Fibroblast of pulmonary artery (primary cell): ENCODE results near the gene CNTRL.

Experiments
- DNase-seq: peaks from one replicate; pipeline ENCODE4 v3.0.0-alpha.2; 2010; ENCODE audit warnings: low read depth
- H3K4me3 ChIP-seq: replicated peaks from 2 replicates; pipeline ENCODE4 v1.5.1; 2011; ENCODE audit warnings: low read depth, mild to moderate bottlenecking, control low read depth, low read length, moderate library complexity
- CTCF ChIP-seq: IDR thresholded peaks from 2 replicates; pipeline ENCODE4 v1.5.1; 2011; ENCODE audit warnings: mild to moderate bottlenecking, control low read depth, low read length, inconsistent platforms; ENCODE audit errors: missing control alignments

CNTRL gene

DNA sequence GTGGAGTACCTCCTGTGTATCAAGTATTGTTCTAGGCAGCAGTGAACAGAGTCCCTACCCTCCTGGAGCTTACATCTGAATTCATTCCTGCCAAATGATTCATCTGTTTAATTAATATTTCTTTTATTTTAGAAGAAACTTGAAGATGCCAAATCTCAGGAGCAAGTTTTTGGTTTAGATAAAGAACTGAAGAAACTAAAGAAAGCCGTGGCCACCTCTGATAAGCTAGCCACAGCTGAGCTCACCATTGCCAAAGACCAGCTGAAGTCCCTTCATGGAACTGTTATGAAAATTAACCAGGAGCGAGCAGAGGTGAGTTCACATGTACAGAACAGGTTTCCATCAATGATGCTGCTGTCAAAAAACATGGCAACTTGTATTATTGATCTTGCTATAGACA, 69.0 kb downstream of the CNTRL start:
- TF ChIP-seq CTCF, result no peak

GRCh38 chr9:121144482-121144881, 69.7 kb downstream of the CNTRL start:
- DNase-seq, result no peak
- H3K4me3 ChIP-seq, result no peak overlapping the region
- TF ChIP-seq CTCF, result no peak

More for the DNA sequence above, 69.0 kb downstream of the CNTRL start:
- H3K4me3 ChIP-seq, result no peak overlapping the region
- DNase-seq, result no peak

DNA sequence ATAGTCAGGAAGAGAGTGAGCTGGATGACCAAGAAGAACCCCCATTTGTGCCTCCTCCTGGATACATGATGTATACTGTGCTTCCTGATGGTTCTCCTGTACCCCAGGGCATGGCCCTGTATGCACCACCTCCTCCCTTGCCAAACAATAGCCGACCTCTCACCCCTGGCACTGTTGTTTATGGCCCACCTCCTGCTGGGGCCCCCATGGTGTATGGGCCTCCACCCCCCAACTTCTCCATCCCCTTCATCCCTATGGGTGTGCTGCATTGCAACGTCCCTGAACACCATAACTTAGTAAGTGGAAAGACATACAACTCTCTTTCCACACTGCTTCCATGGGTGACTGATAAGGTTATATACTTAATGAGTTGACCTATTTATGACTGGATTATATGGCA, 75.4 kb downstream of the CNTRL start:
- no peak for DNase-seq
- TF ChIP-seq CTCF, result no peak
- no peak overlapping the region for H3K4me3 ChIP-seq

DNA sequence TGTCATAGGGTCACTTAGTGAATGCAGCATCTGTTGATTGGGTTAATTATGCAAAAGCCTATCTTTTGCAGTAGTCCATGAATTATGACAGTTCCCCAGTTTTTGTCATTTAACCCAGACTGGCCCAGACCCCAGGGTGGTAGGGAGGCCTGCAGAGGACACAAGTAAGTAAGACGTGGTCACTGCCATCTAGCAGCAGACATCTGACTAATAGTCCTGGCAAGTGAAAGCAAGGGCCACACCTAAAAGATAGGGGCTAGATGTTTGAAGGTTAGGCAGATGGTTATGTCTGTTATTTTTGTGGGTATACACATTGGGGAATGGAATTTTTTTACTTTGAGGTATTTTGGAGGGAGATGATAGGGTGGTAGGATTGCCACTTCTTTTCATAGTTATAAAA, 78.9 kb downstream of the CNTRL start:
- no peak for TF ChIP-seq CTCF
- DNase-seq, result no peak
- no peak overlapping the region for H3K4me3 ChIP-seq

DNA sequence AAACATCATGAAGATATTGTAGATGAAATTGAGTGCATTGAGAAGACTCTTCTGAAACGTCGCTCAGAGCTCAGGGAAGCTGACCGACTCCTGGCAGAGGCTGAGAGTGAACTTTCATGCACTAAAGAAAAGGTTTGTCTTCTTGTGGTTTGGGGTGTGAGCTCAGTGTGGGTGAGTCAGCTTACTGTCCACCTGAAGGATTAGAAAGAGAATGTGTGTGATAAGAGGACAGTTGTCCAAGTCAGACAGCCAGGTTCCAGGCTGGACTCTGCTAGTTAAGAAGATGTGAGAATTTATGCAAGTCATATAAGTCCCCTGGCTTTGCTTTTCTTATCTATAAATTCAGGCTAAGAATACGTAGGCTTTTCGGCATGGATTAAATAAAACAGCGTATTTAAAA, 80.0 kb downstream of the CNTRL start:
- no peak overlapping the region for H3K4me3 ChIP-seq
- no peak for DNase-seq
- TF ChIP-seq CTCF, result no peak

GRCh38 chr9:121156263-121156731, 81.5 kb downstream of the CNTRL start:
- no peak for TF ChIP-seq CTCF
- H3K4me3 ChIP-seq, result no peak overlapping the region
- DNase-seq, result peak; percentile 74

DNA sequence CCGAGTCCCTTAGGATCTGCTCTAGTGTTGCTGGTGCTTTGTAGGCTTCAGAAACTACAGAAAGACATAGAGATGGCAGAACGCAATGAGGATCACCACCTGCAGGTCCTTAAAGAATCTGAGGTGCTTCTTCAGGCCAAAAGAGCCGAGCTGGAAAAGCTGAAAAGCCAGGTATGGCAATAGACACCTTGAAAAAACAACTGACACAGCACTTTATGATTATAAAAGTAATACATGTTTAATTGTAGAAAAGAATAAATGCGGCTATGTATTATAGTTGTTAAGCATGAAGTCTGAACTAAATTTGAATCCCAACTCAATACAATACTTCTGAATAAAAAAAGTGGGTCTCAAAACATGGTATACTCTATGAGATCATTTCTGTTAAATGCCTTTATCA, 83.2 kb downstream of the CNTRL start:
- DNase-seq, result no peak
- no peak for TF ChIP-seq CTCF
- H3K4me3 ChIP-seq, result no peak overlapping the region
